ENCODE data around the gene RAB40B.

Gene RAB40B

DNA sequence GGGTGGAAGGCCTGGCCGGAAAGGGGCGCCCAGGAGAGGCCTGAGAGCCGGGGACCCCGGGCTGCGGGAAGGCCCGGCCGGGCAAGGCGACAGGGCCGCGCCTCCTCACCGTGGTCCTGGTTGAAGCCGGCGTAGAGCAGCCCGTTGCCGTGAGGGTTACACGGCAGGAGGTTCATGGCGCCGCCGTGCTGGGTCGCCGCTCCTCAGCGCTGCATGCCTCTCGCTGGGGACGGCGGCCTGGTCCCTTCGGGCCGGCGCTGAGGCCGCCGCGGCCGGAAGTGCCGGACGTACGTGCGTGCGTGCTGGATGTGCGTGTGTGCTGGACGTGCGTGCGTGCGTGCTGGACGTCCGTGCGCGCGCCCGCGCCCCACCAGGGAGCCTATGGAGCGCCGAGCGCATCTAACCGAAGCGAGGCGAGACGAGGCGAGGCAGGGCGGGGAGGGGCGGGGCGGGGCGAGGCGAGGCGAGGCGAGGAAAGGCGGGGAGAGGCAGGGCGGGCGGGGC is 50.3 kb downstream of the RAB40B start, which contains the start of gene WDR45B:
Gene WDR45B (minus strand): TSS at position 280 of the 504 bp plus-strand sequence. CDS start 104 bp downstream, at position 176.
- peak; percentile 91 for DNase-seq

DNA sequence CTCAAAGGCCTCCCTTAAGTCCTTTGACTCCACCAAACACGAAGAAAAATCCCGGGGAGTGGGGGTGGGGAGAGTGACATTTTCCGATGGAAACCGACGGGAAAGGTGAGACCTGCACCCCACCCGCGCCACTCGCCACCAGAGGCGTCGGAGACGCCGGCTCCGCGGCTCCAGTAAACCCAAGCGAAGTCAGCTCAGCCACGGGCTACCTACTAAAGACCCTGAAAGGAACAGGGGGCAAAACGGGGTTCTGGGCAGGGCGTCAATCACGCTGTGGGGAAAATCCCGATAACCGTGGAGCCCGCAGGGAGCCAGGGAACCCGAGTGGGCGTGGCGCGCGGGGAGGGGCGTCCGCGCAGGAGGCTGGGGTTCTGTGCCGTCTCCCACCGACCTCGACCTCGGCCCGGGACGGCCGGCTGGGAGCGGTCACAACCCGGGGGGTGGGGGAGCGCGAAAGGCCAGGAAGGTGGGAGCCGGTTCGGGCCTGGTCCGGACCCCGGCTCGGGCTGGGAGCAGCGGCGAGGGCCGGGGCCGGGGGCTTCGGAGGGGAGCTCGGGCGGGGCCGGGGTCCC is 50.8 kb downstream of the RAB40B start:
- no peak for DNase-seq

DNA sequence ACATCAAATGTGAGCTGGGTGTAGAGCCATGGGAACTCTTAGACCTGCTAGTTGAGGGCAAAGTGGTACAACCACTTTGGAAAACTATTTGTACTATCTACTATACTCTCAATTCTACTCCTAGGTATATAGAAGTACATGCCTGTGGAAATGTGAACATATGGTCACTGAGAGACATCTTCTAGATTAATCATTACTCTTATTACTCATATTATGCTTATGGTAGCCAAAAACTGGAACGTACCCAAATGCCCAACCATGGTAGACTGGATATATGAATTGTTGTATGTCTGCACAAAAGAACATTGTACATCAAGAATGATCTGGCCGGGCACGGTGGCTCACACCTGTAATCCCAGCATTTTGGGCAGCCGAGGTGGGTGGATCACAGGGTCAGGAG is 53.0 kb downstream of the RAB40B start:
- DNase-seq: no peak

DNA sequence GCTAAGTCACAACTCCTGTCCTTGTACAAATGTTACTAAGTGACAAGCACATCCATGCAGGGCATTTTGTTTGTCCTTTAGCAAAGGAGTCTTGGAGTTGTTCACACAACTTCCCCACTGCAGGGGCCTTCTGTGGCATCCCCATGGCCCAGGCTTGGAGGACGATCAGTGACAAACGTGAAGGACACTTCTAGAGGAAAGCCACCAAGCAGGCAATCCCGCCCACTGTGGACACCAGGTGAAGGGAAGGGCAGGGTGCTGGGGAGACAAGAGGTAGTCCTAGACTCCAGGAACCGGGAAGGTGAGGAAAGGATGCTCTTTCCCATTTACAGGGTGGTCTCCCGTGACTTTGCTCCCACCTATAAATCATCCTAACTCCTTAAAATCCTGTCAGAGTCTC is 54.4 kb downstream of the RAB40B start:
- DNase-seq: no peak

DNA sequence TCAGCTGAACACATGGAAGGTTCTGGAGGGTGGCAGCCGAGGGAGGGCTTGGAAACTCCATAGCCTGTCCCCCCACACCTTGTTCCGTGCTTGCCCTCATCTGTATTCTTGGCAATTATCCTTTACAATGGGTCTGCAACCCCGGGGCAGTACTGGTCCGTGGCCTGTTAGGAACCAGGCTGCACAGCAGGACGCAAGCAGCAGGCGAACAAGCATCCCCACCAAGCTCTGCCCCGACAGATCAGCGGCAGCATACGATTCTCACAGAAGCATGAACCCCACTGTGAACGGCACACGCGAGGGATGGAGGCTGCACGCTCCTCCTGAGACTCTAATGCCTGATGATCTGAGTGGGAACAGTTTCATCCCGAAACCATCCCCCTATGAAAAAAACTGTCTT is 56.5 kb downstream of the RAB40B start:
- no peak for DNase-seq

DNA sequence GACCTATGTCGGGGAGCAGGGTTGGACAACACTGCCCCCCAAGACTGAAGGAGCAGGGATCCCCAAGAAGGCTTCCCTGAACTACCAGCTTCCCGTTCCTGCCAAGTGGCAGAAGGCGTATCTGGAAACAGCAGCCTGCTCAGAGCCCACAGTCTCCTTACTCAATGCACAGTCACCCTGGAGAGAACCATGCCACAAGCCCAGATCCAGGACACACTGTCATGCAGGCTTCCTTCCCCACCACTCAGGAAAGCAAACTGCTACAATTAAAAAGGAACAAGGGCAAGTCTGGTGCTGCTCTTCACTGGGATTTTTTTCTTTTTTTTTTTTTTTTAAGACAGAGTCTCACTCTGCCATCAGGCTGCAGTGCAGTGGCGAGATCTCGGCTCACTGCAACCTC is 58.5 kb downstream of the RAB40B start:
- no peak for DNase-seq

DNA sequence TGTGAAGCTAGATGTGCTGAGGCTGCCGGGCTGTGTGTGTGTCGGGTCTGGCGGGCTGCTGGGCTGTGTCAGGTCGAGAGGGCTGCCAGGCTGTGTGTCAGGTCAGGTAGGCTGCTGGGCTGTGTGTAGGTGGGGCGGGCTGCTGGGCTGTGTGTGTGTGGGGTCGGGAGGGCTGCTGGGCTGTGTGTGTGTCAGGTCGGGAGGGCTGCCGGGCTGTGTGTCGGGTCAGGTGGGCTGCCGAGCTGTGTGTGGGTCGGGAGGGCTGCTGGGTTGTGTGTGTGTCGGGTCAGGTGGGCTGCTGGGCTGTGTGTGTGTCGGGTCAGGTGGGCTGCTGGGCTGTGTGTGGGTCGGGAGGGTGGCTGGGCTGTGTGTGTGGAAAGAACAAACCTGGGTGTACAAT is 58.9 kb downstream of the RAB40B start:
- no peak for DNase-seq

DNA sequence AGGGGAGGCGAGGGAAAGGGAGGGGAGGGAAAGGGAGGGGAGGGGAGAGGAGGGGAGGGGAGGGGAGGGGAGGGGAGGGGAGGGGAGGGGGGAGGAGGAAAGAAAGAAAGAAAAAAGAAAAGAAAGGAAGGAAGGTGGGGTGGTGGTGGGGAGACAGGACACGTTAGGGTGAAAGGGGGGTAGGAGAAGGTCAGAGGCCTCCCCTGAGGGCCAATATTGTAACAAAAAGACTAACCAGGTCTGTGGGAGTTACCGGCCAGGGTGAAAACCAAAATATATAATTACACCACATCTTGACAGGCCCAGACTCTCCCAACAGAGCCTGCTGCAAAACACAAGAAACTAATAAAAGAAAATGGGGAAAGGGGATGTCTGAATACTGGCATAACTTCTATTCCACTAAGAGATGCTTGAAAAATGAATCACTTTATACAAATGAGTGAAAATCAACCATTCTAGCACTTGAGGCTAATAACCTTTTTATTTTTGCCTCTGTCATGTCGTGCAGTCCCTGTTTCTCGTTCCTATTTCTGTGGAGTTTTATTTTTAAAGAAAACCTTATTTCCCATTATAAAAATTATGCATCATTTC is 60.2 kb downstream of the RAB40B start:
- no peak for DNase-seq

DNA sequence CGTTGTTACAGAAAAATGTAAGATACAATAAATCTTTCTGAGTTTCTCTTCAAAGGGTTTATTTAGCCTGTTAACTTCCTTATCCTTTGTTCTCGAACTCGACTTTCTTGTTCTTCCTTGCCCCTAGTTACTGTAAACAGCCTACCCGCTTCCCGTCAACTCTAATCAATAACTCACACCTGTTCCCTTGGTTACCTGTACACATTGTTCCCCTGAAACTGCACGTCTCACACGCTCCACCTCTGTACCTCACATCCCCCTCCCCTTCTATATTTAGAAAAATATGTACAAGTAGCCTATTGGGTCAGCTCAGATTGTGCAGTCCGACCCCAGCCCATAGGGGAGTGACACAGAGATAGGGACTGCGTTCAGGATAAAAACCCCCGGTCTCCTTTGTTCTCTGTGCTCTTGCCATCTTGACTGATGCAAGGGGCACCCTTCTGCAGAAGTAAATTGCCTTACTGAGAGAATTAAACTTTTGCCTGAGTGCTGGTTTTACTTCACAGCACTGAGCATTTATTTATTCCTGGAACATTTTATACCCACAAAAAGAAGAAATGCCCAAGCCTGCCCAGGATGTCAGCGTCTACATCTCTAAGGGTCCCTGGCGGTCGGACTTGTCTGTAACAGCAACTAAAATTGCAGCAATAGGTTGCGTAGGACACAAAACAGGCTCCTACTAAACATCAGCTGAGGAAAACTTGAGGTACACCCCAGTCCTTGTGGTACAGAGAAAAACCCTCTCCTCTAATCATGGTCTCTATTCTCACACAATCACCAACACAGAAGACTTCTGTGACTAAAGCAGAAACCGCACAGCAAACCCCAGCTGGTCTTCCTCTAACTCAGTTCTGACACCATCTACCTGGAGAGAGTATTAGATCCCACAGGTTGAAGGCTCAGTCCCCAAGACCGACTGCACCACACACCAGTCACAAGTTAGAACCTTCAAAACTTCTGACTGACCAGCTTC is 61.6 kb downstream of the RAB40B start:
- DNase-seq: peak; percentile 20

DNA sequence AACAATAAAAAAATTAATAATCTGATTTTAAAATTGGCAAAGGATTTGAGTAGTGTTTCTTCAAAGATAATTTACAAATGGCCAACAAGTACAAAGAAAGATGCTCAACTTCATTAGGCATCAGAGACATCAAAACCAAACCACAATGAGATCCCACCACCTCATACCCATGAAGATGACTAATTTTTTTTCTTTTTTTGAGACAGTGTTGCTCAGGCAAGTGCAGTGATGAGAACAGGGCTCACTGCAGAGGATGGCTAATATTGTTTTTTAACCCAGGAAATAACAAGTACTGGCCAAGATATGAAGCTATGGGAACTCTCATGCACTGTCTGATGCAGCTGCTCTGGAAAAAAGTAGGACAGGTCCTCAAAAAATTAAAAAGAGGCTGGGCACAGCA is 65.2 kb downstream of the RAB40B start:
- no peak for DNase-seq

DNA sequence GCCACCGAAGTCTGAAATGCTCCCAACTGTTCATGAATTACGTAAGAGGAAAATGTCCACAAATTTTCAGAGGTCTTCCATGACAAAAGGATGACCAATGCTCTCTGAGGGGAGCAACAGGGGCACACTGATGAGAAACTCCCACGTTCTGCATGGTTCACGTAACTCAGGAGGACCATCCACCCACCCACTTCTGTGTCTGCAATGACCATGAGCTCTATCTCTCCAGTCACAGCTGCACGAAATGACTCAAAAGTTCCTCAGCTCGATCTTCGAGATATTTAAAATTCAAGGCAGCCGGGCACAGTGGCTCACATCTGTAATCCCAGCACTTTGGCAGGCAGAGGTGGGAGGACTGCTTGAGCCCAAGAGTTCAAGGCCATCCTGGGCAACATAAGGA is 66.0 kb downstream of the RAB40B start:
- no peak for DNase-seq

DNA sequence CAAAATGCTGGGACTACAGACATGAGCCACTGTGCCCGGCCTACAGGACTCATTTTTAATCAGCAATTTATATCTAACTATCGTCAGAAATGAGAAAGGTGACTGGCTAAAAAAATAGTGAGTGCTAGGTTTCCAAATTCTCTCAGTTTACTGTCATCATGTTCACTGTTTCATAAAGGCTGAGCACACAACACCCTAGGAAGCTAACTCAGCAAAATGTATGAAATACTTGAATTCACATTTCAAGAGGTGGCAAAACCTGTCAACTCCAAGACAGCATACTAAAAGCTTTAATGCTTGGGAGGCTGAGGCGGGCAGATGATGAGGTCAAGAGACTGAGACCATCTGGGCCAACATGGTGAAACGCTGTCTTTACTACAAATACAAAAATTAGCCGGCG is 67.0 kb downstream of the RAB40B start:
- no peak for DNase-seq

DNA sequence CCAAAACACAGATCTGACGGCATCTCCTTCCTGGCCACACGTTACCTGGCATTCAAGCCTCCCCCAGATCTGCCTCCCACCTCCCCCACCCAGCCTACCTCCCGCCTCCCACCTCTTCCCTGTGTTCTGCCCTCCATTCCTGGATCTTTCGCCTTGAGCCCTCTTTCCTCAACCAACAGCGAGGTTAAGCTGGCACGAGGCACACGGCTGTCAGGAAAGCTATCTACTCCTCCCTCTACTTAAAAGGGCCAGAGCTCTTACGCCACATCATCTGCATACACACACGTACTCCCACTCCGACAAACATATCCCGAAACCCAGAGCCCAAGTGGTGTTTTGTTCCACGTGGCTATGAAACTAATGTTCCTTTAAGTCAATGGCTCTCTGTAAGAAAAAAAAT is 68.3 kb downstream of the RAB40B start:
- DNase-seq: no peak

DNA sequence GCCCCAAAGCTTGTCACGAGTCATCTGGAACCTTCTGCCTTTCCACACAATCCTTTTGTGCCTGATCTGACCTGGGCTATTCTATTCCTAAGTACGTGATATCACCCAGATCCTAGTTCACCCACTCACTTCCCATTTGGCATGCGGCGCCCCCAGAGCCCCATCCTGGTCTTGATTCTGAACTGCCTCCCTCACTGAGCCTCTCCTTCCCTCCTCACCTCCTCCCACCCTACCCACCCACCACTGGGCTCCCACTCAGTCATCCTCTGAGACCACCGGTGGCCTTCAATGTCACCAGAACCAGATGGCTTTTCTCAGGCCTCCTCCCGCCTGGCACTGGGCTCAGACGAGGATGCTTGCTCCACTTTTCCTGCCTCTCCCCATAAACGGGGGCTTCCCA is 68.8 kb downstream of the RAB40B start:
- no peak for DNase-seq

DNA sequence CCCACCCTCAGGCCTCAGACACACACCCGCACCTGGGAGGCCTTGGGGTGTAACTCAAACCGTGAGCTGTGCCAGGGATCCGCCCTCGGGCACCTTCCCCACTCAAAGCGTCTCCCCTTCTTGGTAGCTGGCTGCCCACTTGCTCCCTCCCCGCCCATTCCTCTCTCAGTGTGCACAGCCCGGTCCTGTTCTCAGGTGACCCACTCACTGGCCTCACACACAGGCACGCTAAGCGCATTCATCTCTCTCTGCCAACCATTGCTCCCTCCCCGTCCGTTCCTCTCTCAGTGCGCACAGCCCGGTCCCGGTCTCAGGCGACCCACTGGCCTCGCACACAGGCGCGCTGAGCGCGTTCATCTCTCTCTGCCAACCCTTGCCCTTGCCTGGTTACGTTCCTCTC is 71.1 kb downstream of the RAB40B start:
- DNase-seq: no peak

DNA sequence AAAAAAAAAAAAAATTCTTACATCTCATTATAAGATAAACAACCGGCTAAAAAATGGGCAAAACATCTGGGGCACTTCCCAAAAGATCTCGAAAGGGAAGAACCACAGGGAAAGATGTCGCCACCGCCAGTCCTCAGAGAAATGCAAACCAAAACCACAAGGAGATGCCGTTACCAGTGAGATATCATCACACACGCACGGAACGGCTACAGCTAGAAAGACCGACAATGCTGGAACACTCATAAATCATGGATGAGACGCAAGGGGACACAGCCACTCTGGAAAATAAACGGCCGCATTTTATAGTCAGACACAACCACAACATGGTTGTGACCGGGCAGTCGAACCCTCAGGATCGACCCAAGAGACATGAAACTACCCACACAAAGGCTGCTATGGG is 74.8 kb downstream of the RAB40B start:
- no peak for DNase-seq

DNA sequence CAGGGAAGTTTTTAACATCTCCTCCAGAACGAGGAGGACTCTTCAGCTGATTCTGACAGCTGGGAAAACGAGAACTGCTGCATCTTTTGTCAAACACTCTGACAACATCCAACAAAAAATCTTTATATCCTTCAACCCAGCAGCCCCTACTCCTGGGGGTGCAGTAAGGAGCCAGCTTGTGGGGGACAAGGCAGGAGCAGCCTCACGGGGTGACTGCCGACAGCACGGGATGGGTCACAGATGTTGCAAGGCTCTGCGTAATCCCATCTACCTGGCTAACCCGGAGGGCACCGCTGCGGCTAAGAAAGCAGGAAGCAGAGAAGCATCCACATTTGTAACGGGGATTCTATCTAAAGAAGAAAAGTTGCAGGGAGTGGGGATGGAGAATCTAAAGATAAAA is 78.9 kb downstream of the RAB40B start:
- DNase-seq: no peak

DNA sequence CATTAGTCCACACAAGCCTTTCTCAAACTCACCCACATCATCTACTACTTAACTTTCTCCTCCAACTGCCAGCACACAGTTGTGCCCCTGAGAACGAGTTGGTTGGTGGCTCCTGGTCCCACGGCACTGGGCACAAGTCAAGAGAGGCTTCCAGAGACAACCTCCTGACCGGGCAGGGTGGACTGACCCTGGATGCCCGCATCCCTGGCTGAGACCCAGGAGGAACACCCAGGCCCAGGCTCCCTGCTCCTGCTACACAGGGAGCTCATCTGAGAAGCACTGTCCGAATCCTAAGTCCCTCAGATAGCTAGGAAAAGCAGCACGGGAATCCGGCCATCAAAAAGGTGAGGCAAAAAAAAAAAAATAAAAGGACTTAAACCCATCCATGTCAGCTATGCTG is 79.3 kb downstream of the RAB40B start:
- no peak for DNase-seq

DNA sequence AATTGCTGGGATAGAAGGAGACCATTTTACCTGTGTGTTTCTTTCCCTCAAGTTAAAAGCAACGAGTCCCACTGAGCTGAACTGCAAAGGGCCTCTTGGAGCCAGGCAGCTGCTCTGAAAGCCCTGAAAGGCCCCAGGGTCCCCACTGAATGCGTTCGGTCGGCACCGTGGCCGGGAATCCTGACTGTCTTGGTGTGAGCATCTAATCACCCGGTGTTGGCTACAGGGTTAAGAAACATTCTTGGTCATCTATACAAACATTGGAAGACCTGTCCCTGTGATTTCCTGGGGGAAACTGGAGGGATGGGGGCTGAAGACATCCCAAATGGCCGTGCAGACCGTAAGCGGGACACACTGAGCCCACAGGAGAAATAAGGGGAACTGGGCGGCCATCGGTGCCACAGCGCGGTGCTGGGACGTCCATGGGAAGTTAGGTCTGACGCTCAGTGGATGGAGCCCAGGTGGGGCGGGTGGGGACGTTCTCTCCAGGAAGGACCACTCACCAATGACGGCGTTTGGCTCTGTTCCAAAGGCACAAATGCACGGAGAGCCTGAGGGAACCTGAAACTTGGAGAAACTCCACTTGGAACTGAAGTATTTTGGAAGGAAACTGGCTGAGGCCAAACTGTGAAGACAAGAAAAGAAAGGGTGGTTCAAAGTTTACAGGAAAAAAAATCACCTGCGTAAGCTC is 82.3 kb downstream of the RAB40B start:
- DNase-seq: no peak

DNA sequence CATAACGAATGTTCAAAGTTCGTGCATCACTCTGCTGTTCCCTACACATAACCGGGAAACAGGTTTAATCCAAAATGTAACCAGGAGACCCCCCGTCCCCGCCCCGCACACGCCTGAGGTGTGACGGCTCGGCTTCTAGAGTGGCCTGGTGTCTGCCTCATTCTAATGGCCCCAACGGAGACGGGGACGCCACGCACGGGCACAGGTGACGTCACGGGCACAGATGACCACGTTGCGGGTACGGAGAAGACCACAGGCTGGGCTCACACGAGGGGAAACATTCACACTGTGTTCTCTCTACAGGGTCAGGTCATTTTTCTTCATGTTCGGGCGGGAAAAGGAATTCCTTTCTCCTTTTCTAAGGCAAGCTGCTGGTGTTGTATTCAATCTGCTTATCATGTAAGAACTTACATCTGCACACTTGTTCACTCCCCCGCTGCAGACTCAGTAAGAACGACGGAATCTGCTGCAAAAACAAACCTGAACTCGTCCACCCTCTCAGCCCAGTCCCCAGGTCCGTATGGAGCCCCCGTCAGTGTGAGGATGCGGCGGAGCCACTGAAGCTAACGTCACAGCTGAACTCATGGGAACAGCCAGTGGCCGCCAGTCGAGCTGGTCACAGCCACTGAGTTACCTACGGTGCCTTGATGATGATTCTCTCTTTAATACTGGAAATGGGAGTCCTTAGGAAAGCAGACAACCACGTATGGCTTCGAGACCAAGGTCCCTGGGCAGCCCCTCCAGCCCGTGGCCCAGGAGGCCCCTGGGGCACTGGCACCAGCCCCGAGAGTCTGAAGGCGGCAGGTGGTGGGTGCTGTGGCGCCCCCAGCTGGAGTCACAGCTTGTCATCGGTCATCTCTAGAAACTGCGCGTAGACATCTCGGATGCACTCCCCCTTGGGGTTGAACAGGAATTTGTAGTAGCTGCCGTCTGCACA is 83.1 kb downstream of the RAB40B start:
- no peak for DNase-seq

DNA sequence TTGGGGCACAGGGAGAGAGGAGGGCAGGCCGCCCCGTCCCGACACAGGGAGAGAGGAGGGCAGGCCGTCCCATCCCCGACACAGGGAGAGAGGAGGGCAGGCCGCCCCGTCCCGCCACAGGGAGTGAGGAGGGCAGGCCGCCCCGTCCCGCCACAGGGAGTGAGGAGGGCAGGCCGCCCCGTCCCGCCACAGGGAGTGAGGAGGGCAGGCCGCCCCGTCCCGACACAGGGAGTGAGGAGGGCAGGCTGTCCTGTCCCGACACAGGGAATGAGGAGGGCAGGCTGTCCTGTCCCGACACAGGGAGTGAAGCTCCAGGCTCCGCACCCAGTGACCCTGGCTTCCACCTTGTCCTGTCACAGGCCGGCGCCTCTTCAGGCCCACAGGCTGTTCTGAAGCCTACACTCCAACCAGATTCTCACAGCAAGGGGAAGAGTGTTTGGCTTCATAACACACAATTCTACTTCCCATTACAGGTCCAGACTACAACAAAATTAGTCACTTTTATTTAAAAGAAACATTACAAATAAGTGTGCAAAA is 84.3 kb downstream of the RAB40B start:
- DNase-seq: no peak
